Esophagus squamous epithelium (tissue), 4 donors: ENCODE data around the gene FNBP1.

Source experiments
- POLR2A ChIP-seq, 4 donors: fragments of 450-650 bp; IDR thresholded peaks; one replicate each; pipeline ENCODE4 v1.6.1; 2017; ENCODE audit warnings: antibody characterized with exemption in 4 of 4, mild to moderate bottlenecking in 4 of 4, moderate library complexity in 3 of 4
- TF ChIP-seq, protein P1 (sequence below), 6 experiments: fragments of 450-650 bp in 4 of 6; fragments of 200-600 bp in 2 of 6; sonication (generic) in 2 of 6; IDR thresholded peaks; one replicate each; pipeline ENCODE4 v1.5.1; 2016 to 2019; ENCODE audit warnings: antibody characterized with exemption in 6 of 6, mild to moderate bottlenecking in 4 of 6, moderate library complexity in 4 of 6

DNA sequence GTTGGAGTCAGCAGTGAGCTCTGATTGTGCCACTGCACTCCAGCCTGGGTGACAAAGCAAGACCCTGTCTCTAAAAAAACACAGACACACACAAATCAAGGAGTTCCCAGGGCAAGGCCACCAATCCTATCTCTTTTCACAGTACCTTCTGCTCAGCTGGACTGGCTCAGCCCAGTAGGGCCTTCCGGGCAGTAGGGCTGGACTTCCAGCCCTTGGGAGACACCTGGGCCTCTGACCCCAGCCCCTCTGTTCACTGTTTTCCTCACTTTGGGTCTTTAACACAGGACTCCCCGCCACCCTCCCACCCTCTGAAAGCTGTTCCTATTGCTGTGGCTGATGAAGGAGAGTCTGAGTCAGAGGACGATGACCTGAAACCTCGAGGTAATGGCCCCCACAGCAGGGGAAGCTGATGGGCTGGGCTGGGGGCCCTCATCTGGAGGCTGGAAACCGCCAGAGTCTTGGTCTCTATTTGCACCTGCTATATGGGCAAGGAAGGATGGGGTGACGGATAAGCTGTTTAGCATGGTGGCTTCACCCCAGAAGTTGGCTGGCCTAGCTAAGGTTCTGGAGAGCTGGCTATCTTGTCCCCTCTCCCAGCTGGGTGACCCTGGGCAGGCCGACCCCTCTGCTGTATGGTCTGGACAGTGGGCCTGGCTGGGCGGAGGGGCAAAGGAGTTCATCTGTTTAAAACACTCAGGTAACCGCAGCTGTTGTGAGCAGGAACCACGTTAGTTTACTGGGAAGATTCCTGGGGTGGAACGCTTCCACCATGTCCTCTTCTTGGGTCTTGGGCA, 182.1 kb downstream of the FNBP1 start:
- TF ChIP-seq, protein P1, sequence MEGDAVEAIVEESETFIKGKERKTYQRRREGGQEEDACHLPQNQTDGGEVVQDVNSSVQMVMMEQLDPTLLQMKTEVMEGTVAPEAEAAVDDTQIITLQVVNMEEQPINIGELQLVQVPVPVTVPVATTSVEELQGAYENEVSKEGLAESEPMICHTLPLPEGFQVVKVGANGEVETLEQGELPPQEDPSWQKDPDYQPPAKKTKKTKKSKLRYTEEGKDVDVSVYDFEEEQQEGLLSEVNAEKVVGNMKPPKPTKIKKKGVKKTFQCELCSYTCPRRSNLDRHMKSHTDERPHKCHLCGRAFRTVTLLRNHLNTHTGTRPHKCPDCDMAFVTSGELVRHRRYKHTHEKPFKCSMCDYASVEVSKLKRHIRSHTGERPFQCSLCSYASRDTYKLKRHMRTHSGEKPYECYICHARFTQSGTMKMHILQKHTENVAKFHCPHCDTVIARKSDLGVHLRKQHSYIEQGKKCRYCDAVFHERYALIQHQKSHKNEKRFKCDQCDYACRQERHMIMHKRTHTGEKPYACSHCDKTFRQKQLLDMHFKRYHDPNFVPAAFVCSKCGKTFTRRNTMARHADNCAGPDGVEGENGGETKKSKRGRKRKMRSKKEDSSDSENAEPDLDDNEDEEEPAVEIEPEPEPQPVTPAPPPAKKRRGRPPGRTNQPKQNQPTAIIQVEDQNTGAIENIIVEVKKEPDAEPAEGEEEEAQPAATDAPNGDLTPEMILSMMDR (IDR thresholded peaks at IDR 0.05) = no peak
- no peak for TF ChIP-seq POLR2A (IDR thresholded peaks at IDR 0.05)
